ENCODE data around the gene RALY. TPM values are rescaled to one million over a fixed set of nuclear protein-coding genes. Genes with fewer than 3 reads are reported as not detected.

RALY gene
- total RNA-seq, 1 experiment from 2014 or later: 219 TPM

- Histone ChIP-seq H3K4me1 (replicated peaks; ENCODE audit: insufficient read depth) (peaks cover 28% of the 10 kb centered on the region), H3K4me3 (peak overlapping the region; percentile 92), H3K9me2 (ENCODE audit: insufficient read depth) (no peaks in the 10 kb centered on the region), H3K4me2 (peak overlapping the region; percentile 95), H3K36me3 (ENCODE audit: low read depth) (no peaks in the 10 kb centered on the region), H3K79me2 (ENCODE audit: low read depth) (peaks cover 62% of the 10 kb centered on the region), H4K20me1 (ENCODE audit: insufficient read depth) (peaks cover 34% of the 10 kb centered on the region), H3F3A (ENCODE audit: insufficient read depth, low read depth) (peaks cover 10% of the 10 kb centered on the region; the same call in 1 of the 2 replicates), H3K27ac (peak overlapping the region; percentile 86), H3K27me3 (ENCODE audit: insufficient read depth, low read depth) (no peaks in the 10 kb centered on the region), H2AFZ (peak overlapping the region; percentile 77), H3K9me3 (ENCODE audit: insufficient read depth, low read depth) (no peaks in the 10 kb centered on the region)
- intact Hi-C loops (cut with micrococcal nuclease; ENCODE audit: unreplicated experiment): loop anchor here (1.0 to 10.0 kb wide), 6 partner anchors 84 to 328 kb away; partner anchors contain the start of genes ACTL10, C20orf144 and CHMP4B
- ChIA-PET POLR2A (ENCODE audit: unreplicated experiment) (interaction anchor here (0.5 to 1.3 kb wide), 27 partner anchors 8 to 1949 kb away, joined by 3 to 21 read pairs (median 4); partner anchors contain the start of genes ACTL10, EIF2S2 and PXMP4), CTCF (interaction anchor here (0.6 to 1.1 kb wide), 3 partner anchors 55 to 883 kb away, joined by 3 to 5 read pairs (median 4); no protein-coding TSS in a partner anchor)
- BruUV-seq (replicated peaks): no TSS peak
- TF ChIP-seq EZH2 (IDR thresholded peaks at IDR 0.05; ENCODE audit: low read depth) (no peak), CTCF (conservative IDR thresholded peaks at IDR 0.05) (no peak)
- DNase-seq: peak; percentile 93 to 100
Measured at GRCh38 chr20:33992923-33993575, 662 bp upstream of the RALY start.

DNA sequence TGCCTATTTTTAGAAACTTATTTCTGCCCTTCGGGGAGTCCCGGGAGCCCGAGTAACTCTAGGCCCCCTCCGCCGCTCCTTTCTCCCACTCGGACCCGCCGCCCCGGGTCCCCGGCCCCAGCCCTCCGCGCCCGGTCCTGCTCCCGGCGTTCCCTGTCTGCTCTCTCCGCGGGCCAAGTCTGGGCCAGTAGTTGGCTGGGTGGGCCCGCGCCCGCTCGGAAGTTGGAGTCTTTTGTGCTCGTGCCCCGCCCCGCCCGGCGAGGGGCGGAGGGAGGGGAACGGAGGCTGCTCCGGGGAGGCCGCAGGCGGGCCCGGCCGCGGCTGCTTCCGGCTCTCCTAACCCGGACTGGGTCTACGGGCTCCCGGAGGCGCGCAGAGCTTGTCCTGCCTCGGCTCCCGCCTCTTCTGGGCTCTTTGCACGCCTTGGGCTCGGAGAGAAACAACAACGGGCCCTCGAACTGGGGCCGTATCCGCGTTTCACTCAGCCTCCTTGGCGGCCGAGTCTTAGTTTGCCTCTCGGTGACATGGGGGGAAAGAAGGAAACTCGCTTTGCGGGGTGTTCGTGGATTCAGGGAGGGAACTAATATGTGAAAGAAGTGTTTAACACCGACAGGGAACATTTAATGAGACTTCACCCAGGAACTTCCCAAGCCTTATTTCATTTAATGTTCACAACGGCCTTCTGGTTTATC is 657 bp downstream of the RALY start:
- no TSS peak for BruUV-seq (replicated peaks)
- Histone ChIP-seq H3K36me3 (ENCODE audit: low read depth) (no peaks in the 10 kb centered on the region), H3K79me2 (ENCODE audit: low read depth) (peaks cover 75% of the 10 kb centered on the region), H3K4me2 (peak overlapping the region; percentile 95), H3K27me3 (ENCODE audit: insufficient read depth, low read depth) (no peaks in the 10 kb centered on the region), H3K4me1 (replicated peaks; ENCODE audit: insufficient read depth) (peaks cover 28% of the 10 kb centered on the region), H2AFZ (peak overlapping the region; percentile 81), H4K20me1 (ENCODE audit: insufficient read depth) (peaks cover 47% of the 10 kb centered on the region), H3F3A (ENCODE audit: insufficient read depth, low read depth) (peaks cover 10% of the 10 kb centered on the region; the same call in 1 of the 2 replicates), H3K9me2 (ENCODE audit: insufficient read depth) (no peaks in the 10 kb centered on the region), H3K9me3 (ENCODE audit: insufficient read depth, low read depth) (no peaks in the 10 kb centered on the region), H3K4me3 (peak overlapping the region; percentile 92), H3K27ac (peak overlapping the region; percentile 82)
- ChIA-PET CTCF (no interaction called here), POLR2A (ENCODE audit: unreplicated experiment) (interaction anchor here (0.6 to 0.9 kb wide), 4 partner anchors 182 to 712 kb away, joined by 3 to 21 read pairs (median 5); no protein-coding TSS in a partner anchor)
- peak; percentile 60 to 86 for DNase-seq
- TF ChIP-seq CTCF (conservative IDR thresholded peaks at IDR 0.05) (no peak), EZH2 (IDR thresholded peaks at IDR 0.05; ENCODE audit: low read depth) (no peak)
- intact Hi-C loops (cut with micrococcal nuclease; ENCODE audit: unreplicated experiment): loop anchor here (2.0 to 10.0 kb wide), 2 partner anchors 74 to 330 kb away; partner anchors contain the start of genes ACTL10 and C20orf144

GRCh38 chr20:33995053-33995831 is 1.5 kb downstream of the RALY start:
- H3K9me2 ChIP-seq (ENCODE audit: insufficient read depth): no peaks in the 10 kb centered on the region
- DNase-seq: no peak
- no peaks in the 10 kb centered on the region for H3K27me3 ChIP-seq (ENCODE audit: insufficient read depth, low read depth)
- H2AFZ ChIP-seq: no peak overlapping the region
- TF ChIP-seq EZH2 (IDR thresholded peaks at IDR 0.05; ENCODE audit: low read depth) (no peak), CTCF (conservative IDR thresholded peaks at IDR 0.05) (no peak)
- H3K4me3 ChIP-seq: peak overlapping the region; percentile 92
- intact Hi-C loops (cut with micrococcal nuclease; ENCODE audit: unreplicated experiment): loop anchor here (2.0 to 10.0 kb wide), 2 partner anchors 74 to 330 kb away; partner anchors contain the start of genes ACTL10 and C20orf144
- H4K20me1 ChIP-seq (ENCODE audit: insufficient read depth): peaks cover 56% of the 10 kb centered on the region
- H3K9me3 ChIP-seq (ENCODE audit: insufficient read depth, low read depth): no peaks in the 10 kb centered on the region
- H3K4me2 ChIP-seq: peak overlapping the region; percentile 95
- TSS peak; percentile 41 for BruUV-seq (replicated peaks)
- CTCF ChIA-PET: no interaction called here
- peaks cover 10% of the 10 kb centered on the region; the same call in 1 of the 2 replicates for H3F3A ChIP-seq (ENCODE audit: insufficient read depth, low read depth)
- H3K27ac ChIP-seq: no peak overlapping the region
- POLR2A ChIA-PET (ENCODE audit: unreplicated experiment): interaction anchor here (0.6 to 0.9 kb wide), 3 partner anchors 63 to 713 kb away, joined by 4 to 8 read pairs (median 6); no protein-coding TSS in a partner anchor
- no peaks in the 10 kb centered on the region for H3K36me3 ChIP-seq (ENCODE audit: low read depth)
- H3K79me2 ChIP-seq (ENCODE audit: low read depth): peaks cover 84% of the 10 kb centered on the region
- H3K4me1 ChIP-seq (replicated peaks; ENCODE audit: insufficient read depth): peaks cover 28% of the 10 kb centered on the region
